HEK293 (cell line): ENCODE results near the gene TRIM2.

Experiments
- CTCF ChIA-PET: fragments of 350-600 bp; formaldehyde crosslinking; extraction: SDS; loops from one replicate; lab custom pipeline; 2021; ENCODE audit warnings: antibody characterized with exemption; lab: Yijun Ruan, JAX
- POLR2A ChIA-PET: fragments of 300-600 bp; formaldehyde crosslinking; extraction: SDS; loops from one replicate; lab custom pipeline; 2020; ENCODE audit warnings: antibody characterized with exemption, inconsistent platforms; lab: Yijun Ruan, JAX
- H3K27ac ChIP-seq: fragments of 200-500 bp; sonication (Bioruptor generic); 2 replicates; pipeline ENCODE4 v1.5.1; 2014; ENCODE audit warnings: low read depth, low read length, control low read depth, inconsistent platforms; ENCODE audit errors: extremely low read depth
- H3K36me3 ChIP-seq, 2 experiments: fragments of 200-500 bp in 1 of 2; sonication (Bioruptor generic) in 1 of 2; 1 replicate in 1 of 2; 2 replicates in 1 of 2; pipeline ENCODE4 v1.5.1; 2014 to 2017; ENCODE audit warnings: inconsistent platforms in 2 of 2, low read length in 2 of 2; ENCODE audit not compliant: control insufficient read depth in 2 of 2, insufficient read depth in 1 of 2
- H3K4me1 ChIP-seq: fragments of 200-500 bp; sonication (Bioruptor generic); 2 replicates; pipeline ENCODE4 v1.5.1; 2014; ENCODE audit warnings: mild to moderate bottlenecking, low read length, inconsistent platforms; ENCODE audit not compliant: control insufficient read depth, insufficient read depth
- H3K4me3 ChIP-seq: 2 replicates; pipeline ENCODE4 v1.5.1; 2011; ENCODE audit warnings: low read depth, mild to moderate bottlenecking, control low read depth, low read length, moderate library complexity
- H3K9me3 ChIP-seq: fragments of 200-500 bp; sonication (Bioruptor generic); 2 replicates; pipeline ENCODE4 v1.5.1; 2014; ENCODE audit warnings: low read depth, low read length, inconsistent platforms; ENCODE audit not compliant: control insufficient read depth, insufficient read depth
- HOXA7 ChIP-seq: sonication (generic); formaldehyde crosslinking; IDR thresholded peaks from 2 replicates; pipeline ENCODE4 v1.8.1; 2022; ENCODE audit warnings: missing genetic modification reagents, borderline replicate concordance
- HOXD13 ChIP-seq: sonication (generic); formaldehyde crosslinking; IDR thresholded peaks from 2 replicates; pipeline ENCODE4 v1.8.0; 2022; ENCODE audit warnings: missing genetic modification reagents, borderline replicate concordance
- KLF1 ChIP-seq: fragments of 450-650 bp; formaldehyde crosslinking; IDR thresholded peaks from 2 replicates; pipeline ENCODE4 v1.5.1; 2016; ENCODE audit warnings: missing biosample characterization, missing genetic modification characterization
- MZF1 ChIP-seq: fragments of 450-650 bp; formaldehyde crosslinking; IDR thresholded peaks from 2 replicates; pipeline ENCODE4 v1.5.1; 2017; ENCODE audit warnings: missing biosample characterization, missing genetic modification characterization, borderline replicate concordance
- RBAK ChIP-seq: fragments of 450-650 bp; formaldehyde crosslinking; IDR thresholded peaks from 2 replicates; pipeline ENCODE4 v1.5.1; 2016; ENCODE audit warnings: missing biosample characterization, missing genetic modification characterization
- SCRT1 ChIP-seq: fragments of 450-650 bp; formaldehyde crosslinking; IDR thresholded peaks from 2 replicates; pipeline ENCODE4 v1.5.1; 2016; ENCODE audit warnings: missing biosample characterization, missing genetic modification characterization, borderline replicate concordance
- SP7 ChIP-seq: fragments of 450-650 bp; formaldehyde crosslinking; IDR thresholded peaks from 2 replicates; pipeline ENCODE4 v1.5.1; 2016; ENCODE audit warnings: missing biosample characterization, missing genetic modification characterization
- TCF7L2 ChIP-seq: IDR thresholded peaks from 2 replicates; pipeline ENCODE4 v1.6.1; 2011; ENCODE audit warnings: low read depth, mild to moderate bottlenecking, inconsistent platforms, low read length, moderate library complexity, borderline replicate concordance
- TRIM28 ChIP-seq: IDR thresholded peaks from 2 replicates; pipeline ENCODE4 v1.6.1; 2011; ENCODE audit warnings: low read length, control low read depth, borderline replicate concordance
- ZBTB48 ChIP-seq: fragments of 450-650 bp; formaldehyde crosslinking; IDR thresholded peaks from 2 replicates; pipeline ENCODE4 v1.5.1; 2016; ENCODE audit warnings: missing biosample characterization, missing genetic modification characterization
- ZEB2 ChIP-seq: fragments of 450-650 bp; formaldehyde crosslinking; IDR thresholded peaks from 2 replicates; pipeline ENCODE4 v1.5.1; 2016; ENCODE audit warnings: missing biosample characterization, missing genetic modification characterization
- ZIC2 ChIP-seq: fragments of 450-650 bp; formaldehyde crosslinking; IDR thresholded peaks from 2 replicates; pipeline ENCODE4 v1.5.1; 2016; ENCODE audit warnings: missing biosample characterization, missing genetic modification characterization
- ZNF18 ChIP-seq: fragments of 450-650 bp; formaldehyde crosslinking; IDR thresholded peaks from 2 replicates; pipeline ENCODE4 v1.5.1; 2016; ENCODE audit warnings: missing biosample characterization, missing genetic modification characterization
- ZNF19 ChIP-seq: fragments of 450-650 bp; formaldehyde crosslinking; IDR thresholded peaks from 2 replicates; pipeline ENCODE4; 2016; ENCODE audit warnings: missing biosample characterization, missing genetic modification characterization, low read depth
- ZNF341 ChIP-seq: fragments of 450-650 bp; formaldehyde crosslinking; IDR thresholded peaks from 2 replicates; pipeline ENCODE4; 2016; ENCODE audit warnings: low read depth, missing biosample characterization, missing genetic modification characterization
- ZNF404 ChIP-seq: fragments of 450-650 bp; formaldehyde crosslinking; IDR thresholded peaks from 2 replicates; pipeline ENCODE4 v1.5.1; 2017; ENCODE audit warnings: missing biosample characterization, missing genetic modification characterization
- ZNF426 ChIP-seq: fragments of 450-650 bp; formaldehyde crosslinking; IDR thresholded peaks from 2 replicates; pipeline ENCODE4 v1.5.1; 2017; ENCODE audit warnings: missing biosample characterization, missing genetic modification characterization, mild to moderate bottlenecking, inconsistent platforms, moderate library complexity
- ZNF433 ChIP-seq: fragments of 450-650 bp; formaldehyde crosslinking; IDR thresholded peaks from 2 replicates; pipeline ENCODE4 v1.5.1; 2016; ENCODE audit warnings: missing biosample characterization, missing genetic modification characterization, low read depth
- ZNF488 ChIP-seq: fragments of 450-650 bp; formaldehyde crosslinking; IDR thresholded peaks from 2 replicates; pipeline ENCODE4 v1.5.1; 2016; ENCODE audit warnings: missing biosample characterization, missing genetic modification characterization
- ZNF501 ChIP-seq: fragments of 450-650 bp; formaldehyde crosslinking; IDR thresholded peaks from 2 replicates; pipeline ENCODE4 v1.5.1; 2016; ENCODE audit warnings: missing biosample characterization, missing genetic modification characterization
- ZNF561 ChIP-seq: fragments of 450-650 bp; IDR thresholded peaks from 2 replicates; pipeline ENCODE4 v1.5.1; 2018; ENCODE audit warnings: missing biosample characterization, missing genetic modification characterization, borderline replicate concordance
- ZNF596 ChIP-seq: fragments of 450-650 bp; IDR thresholded peaks from 2 replicates; pipeline ENCODE4 v1.5.0; 2018; ENCODE audit warnings: missing biosample characterization, mild to moderate bottlenecking, missing genetic modification characterization, moderate library complexity
- ZNF600 ChIP-seq: fragments of 450-650 bp; formaldehyde crosslinking; IDR thresholded peaks from 2 replicates; pipeline ENCODE4 v1.5.1; 2016; ENCODE audit warnings: missing biosample characterization, missing genetic modification characterization
- ZNF629 ChIP-seq: fragments of 450-650 bp; formaldehyde crosslinking; IDR thresholded peaks from 2 replicates; pipeline ENCODE4 v1.5.1; 2017; ENCODE audit warnings: missing biosample characterization, missing genetic modification characterization
- ZNF658 ChIP-seq: fragments of 450-650 bp; formaldehyde crosslinking; IDR thresholded peaks from 2 replicates; pipeline ENCODE4; 2016; ENCODE audit warnings: missing biosample characterization, missing genetic modification characterization
- ZNF660 ChIP-seq: fragments of 450-650 bp; IDR thresholded peaks from 2 replicates; pipeline ENCODE4 v1.5.1; 2018; ENCODE audit warnings: missing biosample characterization, mild to moderate bottlenecking, missing genetic modification characterization
- ZNF747 ChIP-seq: fragments of 450-650 bp; formaldehyde crosslinking; IDR thresholded peaks from 2 replicates; pipeline ENCODE4 v1.5.1; 2016; ENCODE audit warnings: missing biosample characterization, missing genetic modification characterization
- ZSCAN16 ChIP-seq: fragments of 450-650 bp; formaldehyde crosslinking; IDR thresholded peaks from 2 replicates; pipeline ENCODE4 v1.5.1; 2016; ENCODE audit warnings: missing biosample characterization, missing genetic modification characterization
- TF ChIP-seq, protein P1 (sequence below): fragments of 450-650 bp; formaldehyde crosslinking; IDR thresholded peaks from 2 replicates; pipeline ENCODE4 v1.5.1; 2016; ENCODE audit warnings: missing biosample characterization, missing genetic modification characterization, low read depth
- TF ChIP-seq, protein P2 (sequence below): fragments of 450-650 bp; formaldehyde crosslinking; IDR thresholded peaks from 2 replicates; pipeline ENCODE4 v1.5.1; 2016; ENCODE audit warnings: missing biosample characterization, missing genetic modification characterization

TRIM2 gene

DNA sequence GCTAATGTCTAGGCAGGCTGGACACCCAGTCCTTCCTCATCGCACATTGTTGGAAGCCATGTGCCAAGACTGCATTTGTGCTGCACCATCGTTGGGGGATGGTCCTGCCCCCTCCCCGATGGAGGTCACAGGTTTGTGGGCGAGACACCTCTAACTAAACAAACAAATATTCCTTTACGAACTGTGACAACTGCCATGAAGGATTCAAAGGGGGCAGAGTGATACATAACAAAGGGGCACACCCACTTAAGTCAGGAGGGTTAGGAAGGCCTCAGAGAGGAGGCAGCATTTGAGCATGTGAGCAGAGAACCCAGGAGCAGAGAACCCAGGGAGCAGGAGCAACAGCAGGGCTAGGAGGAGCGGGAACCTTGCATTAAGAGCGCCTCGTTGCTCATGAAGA is 37.1 kb downstream of the TRIM2 start (continued):
- TF ChIP-seq, protein P1, sequence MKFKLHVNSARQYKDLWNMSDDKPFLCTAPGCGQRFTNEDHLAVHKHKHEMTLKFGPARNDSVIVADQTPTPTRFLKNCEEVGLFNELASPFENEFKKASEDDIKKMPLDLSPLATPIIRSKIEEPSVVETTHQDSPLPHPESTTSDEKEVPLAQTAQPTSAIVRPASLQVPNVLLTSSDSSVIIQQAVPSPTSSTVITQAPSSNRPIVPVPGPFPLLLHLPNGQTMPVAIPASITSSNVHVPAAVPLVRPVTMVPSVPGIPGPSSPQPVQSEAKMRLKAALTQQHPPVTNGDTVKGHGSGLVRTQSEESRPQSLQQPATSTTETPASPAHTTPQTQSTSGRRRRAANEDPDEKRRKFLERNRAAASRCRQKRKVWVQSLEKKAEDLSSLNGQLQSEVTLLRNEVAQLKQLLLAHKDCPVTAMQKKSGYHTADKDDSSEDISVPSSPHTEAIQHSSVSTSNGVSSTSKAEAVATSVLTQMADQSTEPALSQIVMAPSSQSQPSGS (tag by site-specific recombination): no peak
- TF ChIP-seq ZSCAN16 (tag by site-specific recombination) (no peak), KLF1 (tag by site-specific recombination) (peak; percentile 32; the same call in 1 of the 2 replicates), SCRT1 (no peak), ZNF660 (tag by site-specific recombination) (no peak)
- TF ChIP-seq, protein P2, sequence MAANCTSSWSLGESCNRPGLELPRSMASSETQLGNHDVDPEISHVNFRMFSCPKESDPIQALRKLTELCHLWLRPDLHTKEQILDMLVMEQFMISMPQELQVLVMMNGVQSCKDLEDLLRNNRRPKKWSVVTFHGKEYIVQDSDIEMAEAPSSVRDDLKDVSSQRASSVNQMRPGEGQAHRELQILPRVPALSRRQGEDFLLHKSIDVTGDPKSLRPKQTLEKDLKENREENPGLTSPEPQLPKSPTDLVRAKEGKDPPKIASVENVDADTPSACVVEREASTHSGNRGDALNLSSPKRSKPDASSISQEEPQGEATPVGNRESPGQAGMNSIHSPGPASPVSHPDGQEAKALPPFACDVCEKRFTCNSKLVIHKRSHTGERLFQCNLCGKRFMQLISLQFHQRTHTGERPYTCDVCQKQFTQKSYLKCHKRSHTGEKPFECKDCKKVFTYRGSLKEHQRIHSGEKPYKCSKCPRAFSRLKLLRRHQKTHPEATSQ (tag by site-specific recombination): no peak

DNA sequence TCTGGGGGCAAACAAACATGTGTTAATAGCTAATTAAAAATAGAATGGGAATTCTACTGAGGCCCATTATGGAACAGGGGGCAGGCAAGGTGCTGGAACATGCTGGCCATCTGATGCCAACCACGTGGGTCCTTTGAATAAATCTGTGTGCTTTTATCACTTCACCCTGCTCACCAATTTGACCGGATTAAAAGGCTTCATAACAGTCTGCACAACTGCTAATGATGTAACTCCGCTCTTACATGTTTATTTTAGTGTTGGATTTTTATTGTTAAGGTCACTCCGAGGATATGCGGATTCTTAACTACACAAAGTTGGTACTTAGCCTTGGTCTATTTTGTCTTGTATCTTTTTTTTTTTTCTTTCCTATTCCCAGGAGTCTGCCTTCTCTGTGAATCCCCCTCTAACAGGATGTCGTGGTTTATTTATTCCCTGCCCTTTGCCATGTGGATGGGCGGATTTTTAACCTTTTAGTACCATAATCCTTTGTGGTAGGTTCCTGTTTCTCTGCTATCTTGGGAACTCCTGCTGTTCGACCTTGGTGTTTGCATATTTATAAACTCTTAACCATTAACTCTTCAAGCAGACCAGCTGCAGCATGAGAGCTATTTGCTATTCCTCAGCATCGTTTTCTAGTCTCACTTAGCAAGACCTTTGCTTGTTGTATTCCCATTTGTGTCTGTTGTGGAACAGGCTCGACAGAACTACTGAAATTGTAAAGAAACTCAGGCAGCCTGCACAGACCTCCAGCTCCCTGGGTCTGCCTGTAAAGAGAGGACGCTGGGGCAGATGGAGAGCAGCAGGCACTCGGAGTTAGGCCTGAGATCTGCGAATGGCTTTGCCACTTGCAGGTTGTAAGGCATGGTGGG is 38.0 kb downstream of the TRIM2 start:
- H3K4me3 ChIP-seq: no peak overlapping the region
- no peaks in the 10 kb centered on the region for H3K9me3 ChIP-seq
- peak overlapping the region; percentile 79 for H3K27ac ChIP-seq
- H3K36me3 ChIP-seq: peaks cover 3 to 5% of the 10 kb centered on the region in 2 experiments
- CTCF ChIA-PET: interaction anchor here (1.1 kb wide), 1 partner anchor 14 kb away, joined by 3 read pairs; no protein-coding TSS in a partner anchor
- peaks cover 39% of the 10 kb centered on the region for H3K4me1 ChIP-seq
- POLR2A ChIA-PET: no interaction called here
- TF ChIP-seq ZNF341 (tag by site-specific recombination) (no peak), ZNF19 (no peak), ZNF629 (peak; percentile 32; the same call in 1 of the 2 replicates), MZF1 (tag by site-specific recombination) (peak; percentile 47; the same call in 1 of the 2 replicates), ZNF561 (no peak), ZNF658 (tag by site-specific recombination) (no peak), HOXD13 (CRISPR knock-in tag) (no peak), ZBTB48 (tag by site-specific recombination) (no peak), ZEB2 (tag by site-specific recombination) (peak; percentile 43; the same call in 1 of the 2 replicates), ZNF433 (tag by site-specific recombination) (no peak), ZNF747 (tag by site-specific recombination) (no peak), ZNF404 (tag by site-specific recombination) (no peak), TCF7L2 (peak; percentile 46; the same call in 1 of the 2 replicates), SP7 (0 out of 2 replicates have a peak, but pooled peaks have one; percentile 18), ZNF596 (tag by site-specific recombination) (no peak), ZNF501 (tag by site-specific recombination) (no peak), ZNF600 (tag by site-specific recombination) (0 out of 2 replicates have a peak, but pooled peaks have one; percentile 8), HOXA7 (no peak), ZNF488 (tag by site-specific recombination) (no peak), TRIM28 (peak; percentile 91), ZIC2 (tag by site-specific recombination) (peak; percentile 14; the same call in 1 of the 2 replicates), RBAK (tag by site-specific recombination) (no peak), ZNF426 (no peak), ZNF18 (tag by site-specific recombination) (0 out of 2 replicates have a peak, but pooled peaks have one; percentile 23)
- TF ChIP-seq, protein P1 (tag by site-specific recombination): 0 out of 2 replicates have a peak, but pooled peaks have one; percentile 35
